Activated naive CD8-positive, alpha-beta T cell treated with anti-CD3 and anti-CD28 coated beads, Interleukin-2, amount 10 ng/mL, durations not matched to agents 7 days and 5 days (primary cell): ENCODE measurements around the gene ITGA11. TPM values are rescaled to one million over a fixed set of nuclear protein-coding genes. Genes with fewer than 3 reads are reported as not detected.

Source experiments
- ATAC-seq: fragments of 150-1000 bp; cut with Tn5 transposase; one replicate; pipeline ENCODE4 v1.10.0; 2021; ENCODE audit warnings: low read depth, moderate library complexity
- POLR2A ChIA-PET: fragments of 350-600 bp; sonication (Branson Sonifier 250); formaldehyde crosslinking; loops from one replicate; lab custom pipeline; 2021; ENCODE audit warnings: antibody characterized with exemption; lab: Charles Lee
- DNase-seq: peaks from one replicate; pipeline ENCODE4 v3.0.0; 2021
- H3K27ac Mint-ChIP-seq: one replicate; pipeline ENCODE4 v1.8.0; 2022; ENCODE audit warnings: mild to moderate bottlenecking, mixed read lengths
- H3K27me3 Mint-ChIP-seq: one replicate; pipeline ENCODE4 v1.8.0; 2022; ENCODE audit warnings: mild to moderate bottlenecking, moderate library complexity, mixed read lengths
- H3K36me3 Mint-ChIP-seq: one replicate; pipeline ENCODE4 v1.8.0; 2021; ENCODE audit warnings: mild to moderate bottlenecking, mixed read lengths
- H3K4me1 Mint-ChIP-seq: one replicate; pipeline ENCODE4 v1.8.0; 2021; ENCODE audit warnings: mixed read lengths
- H3K4me3 Mint-ChIP-seq: one replicate; pipeline ENCODE4 v1.8.0; 2022; ENCODE audit warnings: mild to moderate bottlenecking, moderate library complexity, mixed read lengths
- H3K9me3 Mint-ChIP-seq: one replicate; pipeline ENCODE4 v1.8.0; 2021; ENCODE audit warnings: mixed read lengths
- total RNA-seq, 2 experiments: library from RNA; stranded (reverse); gene quantifications; one replicate each; pipeline ENCODE4 v1.2.3, GENCODE V29; 2021

Gene ITGA11
- total RNA-seq, 2 experiments from 2014 or later = 0.57 to 0.61 TPM

GRCh38 chr15:68362537-68363126, 69.3 kb downstream of the ITGA11 start:
- H3K4me1 Mint-ChIP-seq = peaks cover 17% of the 10 kb centered on the region
- H3K9me3 Mint-ChIP-seq = peaks cover 3% of the 10 kb centered on the region
- POLR2A ChIA-PET = no interaction called here
- peaks cover 6% of the 10 kb centered on the region for H3K27me3 Mint-ChIP-seq
- DNase-seq = no peak
- no peak overlapping the region for H3K4me3 Mint-ChIP-seq
- H3K27ac Mint-ChIP-seq = no peak overlapping the region
- ATAC-seq = no peak
- H3K36me3 Mint-ChIP-seq = no peaks in the 10 kb centered on the region

GRCh38 chr15:68360721-68361120, 71.2 kb downstream of the ITGA11 start:
- ATAC-seq = no peak
- Mint-ChIP-seq H3K36me3 (peaks cover 3% of the 10 kb centered on the region), H3K27ac (no peak overlapping the region), H3K4me3 (no peak overlapping the region), H3K27me3 (no peaks in the 10 kb centered on the region), H3K9me3 (peaks cover 8% of the 10 kb centered on the region), H3K4me1 (peaks cover 9% of the 10 kb centered on the region)
- POLR2A ChIA-PET = interaction anchor here (1.1 kb wide), 1 partner anchor 9 kb away, joined by 4 read pairs; no protein-coding TSS in a partner anchor
- DNase-seq = no peak

GRCh38 chr15:68356778-68357177, 75.2 kb downstream of the ITGA11 start:
- H3K4me1 Mint-ChIP-seq = peaks cover 8% of the 10 kb centered on the region
- H3K27me3 Mint-ChIP-seq = no peaks in the 10 kb centered on the region
- no peak for DNase-seq
- H3K27ac Mint-ChIP-seq = no peak overlapping the region
- H3K36me3 Mint-ChIP-seq = peaks cover 3% of the 10 kb centered on the region
- POLR2A ChIA-PET = no interaction called here
- H3K4me3 Mint-ChIP-seq = no peak overlapping the region
- H3K9me3 Mint-ChIP-seq = peaks cover 9% of the 10 kb centered on the region
- no peak for ATAC-seq

GRCh38 chr15:68354923-68355322, 77.0 kb downstream of the ITGA11 start:
- peaks cover 3% of the 10 kb centered on the region for H3K36me3 Mint-ChIP-seq
- H3K27me3 Mint-ChIP-seq = no peaks in the 10 kb centered on the region
- H3K9me3 Mint-ChIP-seq = peaks cover 9% of the 10 kb centered on the region
- H3K27ac Mint-ChIP-seq = no peak overlapping the region
- POLR2A ChIA-PET = no interaction called here
- DNase-seq (no peak), ATAC-seq (no peak)
- peaks cover 10% of the 10 kb centered on the region for H3K4me1 Mint-ChIP-seq
- no peak overlapping the region for H3K4me3 Mint-ChIP-seq

GRCh38 chr15:68354268-68354667, 77.7 kb downstream of the ITGA11 start:
- Mint-ChIP-seq H3K27ac (no peak overlapping the region), H3K4me3 (no peak overlapping the region), H3K4me1 (peaks cover 10% of the 10 kb centered on the region), H3K9me3 (peaks cover 9% of the 10 kb centered on the region), H3K36me3 (peaks cover 3% of the 10 kb centered on the region), H3K27me3 (no peaks in the 10 kb centered on the region)
- no peak for DNase-seq
- POLR2A ChIA-PET = interaction anchor here (1.2 to 1.6 kb wide), 2 partner anchors 28 to 36 kb away, joined by 3 to 5 read pairs; no protein-coding TSS in a partner anchor
- no peak for ATAC-seq

GRCh38 chr15:68353421-68354135, 78.4 kb downstream of the ITGA11 start:
- H3K27ac Mint-ChIP-seq = no peak overlapping the region
- H3K27me3 Mint-ChIP-seq = peaks cover 2% of the 10 kb centered on the region
- ATAC-seq (no peak), DNase-seq (no peak)
- peaks cover 3% of the 10 kb centered on the region for H3K36me3 Mint-ChIP-seq
- peaks cover 10% of the 10 kb centered on the region for H3K4me1 Mint-ChIP-seq
- POLR2A ChIA-PET = interaction anchor here (0.6 to 1.6 kb wide), 3 partner anchors 16 to 37 kb away, joined by 3 to 5 read pairs (median 3); no protein-coding TSS in a partner anchor
- peaks cover 9% of the 10 kb centered on the region for H3K9me3 Mint-ChIP-seq
- H3K4me3 Mint-ChIP-seq = no peak overlapping the region

GRCh38 chr15:68352401-68353062, 79.4 kb downstream of the ITGA11 start:
- H3K27me3 Mint-ChIP-seq = peaks cover 4% of the 10 kb centered on the region
- H3K9me3 Mint-ChIP-seq = peaks cover 6% of the 10 kb centered on the region
- DNase-seq (no peak), ATAC-seq (peak; percentile 95)
- peaks cover 10% of the 10 kb centered on the region for H3K4me1 Mint-ChIP-seq
- POLR2A ChIA-PET = interaction anchor here (0.6 to 1.7 kb wide), 5 partner anchors 9 to 57 kb away, joined by 3 to 4 read pairs (median 3); no protein-coding TSS in a partner anchor
- H3K27ac Mint-ChIP-seq = peak overlapping the region; percentile 84
- peak overlapping the region; percentile 26 for H3K4me3 Mint-ChIP-seq
- H3K36me3 Mint-ChIP-seq = peaks cover 5% of the 10 kb centered on the region

- Mint-ChIP-seq H3K27ac (no peak overlapping the region), H3K4me1 (peaks cover 10% of the 10 kb centered on the region)
Measured at GRCh38 chr15:68349151-68349550, 82.8 kb downstream of the ITGA11 start.

GRCh38 chr15:68348606-68349005, 83.4 kb downstream of the ITGA11 start:
- Mint-ChIP-seq H3K27ac (no peak overlapping the region), H3K4me1 (peaks cover 10% of the 10 kb centered on the region), H3K36me3 (peaks cover 2% of the 10 kb centered on the region), H3K4me3 (no peak overlapping the region), H3K27me3 (peaks cover 13% of the 10 kb centered on the region), H3K9me3 (no peaks in the 10 kb centered on the region)
- no peak for ATAC-seq
- POLR2A ChIA-PET = no interaction called here
- no peak for DNase-seq

More at GRCh38 chr15:68349151-68349550, 82.8 kb downstream of the ITGA11 start:
- DNase-seq = no peak
- Mint-ChIP-seq H3K27me3 (peaks cover 13% of the 10 kb centered on the region), H3K4me3 (no peak overlapping the region), H3K36me3 (peaks cover 2% of the 10 kb centered on the region), H3K9me3 (no peaks in the 10 kb centered on the region)
- POLR2A ChIA-PET = no interaction called here
- no peak for ATAC-seq

- ATAC-seq = no peak
- POLR2A ChIA-PET = no interaction called here
- no peak overlapping the region for H3K4me3 Mint-ChIP-seq
- peaks cover 10% of the 10 kb centered on the region for H3K4me1 Mint-ChIP-seq
- H3K9me3 Mint-ChIP-seq = no peaks in the 10 kb centered on the region
- H3K27ac Mint-ChIP-seq = no peak overlapping the region
- peaks cover 13% of the 10 kb centered on the region for H3K27me3 Mint-ChIP-seq
- peaks cover 2% of the 10 kb centered on the region for H3K36me3 Mint-ChIP-seq
- DNase-seq = no peak
Measured at GRCh38 chr15:68348081-68348480, 83.9 kb downstream of the ITGA11 start.

GRCh38 chr15:68347392-68347791, 84.6 kb downstream of the ITGA11 start:
- POLR2A ChIA-PET = no interaction called here
- H3K4me1 Mint-ChIP-seq = peaks cover 6% of the 10 kb centered on the region

GRCh38 chr15:68346979-68347378, 85.0 kb downstream of the ITGA11 start:
- Mint-ChIP-seq H3K27me3 (peaks cover 13% of the 10 kb centered on the region), H3K4me3 (no peak overlapping the region), H3K9me3 (no peaks in the 10 kb centered on the region), H3K36me3 (peaks cover 2% of the 10 kb centered on the region), H3K27ac (no peak overlapping the region), H3K4me1 (peaks cover 2% of the 10 kb centered on the region)
- DNase-seq = no peak
- no peak for ATAC-seq
- POLR2A ChIA-PET = no interaction called here

More at GRCh38 chr15:68347392-68347791, 84.6 kb downstream of the ITGA11 start:
- no peak overlapping the region for H3K4me3 Mint-ChIP-seq
- H3K9me3 Mint-ChIP-seq = no peaks in the 10 kb centered on the region
- H3K27me3 Mint-ChIP-seq = peaks cover 13% of the 10 kb centered on the region
- ATAC-seq = no peak
- DNase-seq = no peak
- H3K27ac Mint-ChIP-seq = no peak overlapping the region
- H3K36me3 Mint-ChIP-seq = peaks cover 2% of the 10 kb centered on the region

GRCh38 chr15:68345481-68345880, 86.5 kb downstream of the ITGA11 start:
- no peaks in the 10 kb centered on the region for H3K9me3 Mint-ChIP-seq
- no peak overlapping the region for H3K4me3 Mint-ChIP-seq
- ATAC-seq = no peak
- H3K27ac Mint-ChIP-seq = no peak overlapping the region
- H3K4me1 Mint-ChIP-seq = no peaks in the 10 kb centered on the region
- peaks cover 2% of the 10 kb centered on the region for H3K36me3 Mint-ChIP-seq
- no peak for DNase-seq
- peaks cover 15% of the 10 kb centered on the region for H3K27me3 Mint-ChIP-seq
- POLR2A ChIA-PET = no interaction called here
